SK-N-SH (cell line): Measurements from ENCODE around the gene TRAF5.

Experiments used
- CTCF ChIP-seq: fragments of 200-600 bp; sonication (generic); IDR thresholded peaks from 2 replicates; pipeline ENCODE4 v1.6.1; 2017; ENCODE audit warnings: antibody characterized with exemption, mild to moderate bottlenecking, moderate library complexity
- EP300 ChIP-seq, 2 experiments: IDR thresholded peaks; 2 replicates each; pipeline versions ENCODE4 v1.4.0 to v1.6.1; 2012; ENCODE audit warnings: borderline replicate concordance in 1 of 2, low read depth in 1 of 2, low read length in 1 of 2
- EZH2phosphoT487 ChIP-seq: fragments of 200-600 bp; sonication (generic); IDR thresholded peaks from 2 replicates; pipeline ENCODE4 v1.6.1; 2017; ENCODE audit warnings: low read depth, mixed run types, mild to moderate bottlenecking, antibody characterized with exemption, moderate library complexity, borderline replicate concordance
- FOXM1 ChIP-seq: IDR thresholded peaks from 2 replicates; pipeline ENCODE4 v1.4.0; 2012; ENCODE audit warnings: low read depth, mild to moderate bottlenecking
- NRF1 ChIP-seq: IDR thresholded peaks from 2 replicates; pipeline ENCODE4 v1.6.1; 2012; ENCODE audit warnings: low read depth, mild to moderate bottlenecking, low read length

- TF ChIP-seq CTCF (no peak), EZH2phosphoT487 (no peak), NRF1 (no peak), FOXM1 (no peak), EP300 (IDR thresholded peaks at IDR 0.05; ENCODE audit: borderline replicate concordance in 1 of 2, low read depth in 1 of 2, low read length in 1 of 2) (no peak)
Observed at GRCh38 chr1:211343607-211344006, 17.0 kb downstream of the TRAF5 start.
